Transverse colon (tissue), 3 donors: ENCODE data around the gene JUND.

ENCODE experiments used
- POLR2A ChIP-seq: fragments of 450-650 bp; IDR thresholded peaks from one replicate; pipeline ENCODE4 v1.6.1; 2016; ENCODE audit warnings: antibody characterized with exemption, mild to moderate bottlenecking, moderate library complexity
- TF ChIP-seq, protein P1 (sequence below), 5 experiments: fragments of 200-600 bp in 3 of 5; fragments of 450-650 bp in 2 of 5; sonication (generic) in 3 of 5; IDR thresholded peaks; 1 replicate in 2 of 5; 2 replicates in 3 of 5; pipeline ENCODE4 v1.5.1; 2016 to 2017; ENCODE audit warnings: antibody characterized with exemption in 5 of 5, inconsistent platforms in 3 of 5, mild to moderate bottlenecking in 2 of 5, moderate library complexity in 1 of 5

DNA sequence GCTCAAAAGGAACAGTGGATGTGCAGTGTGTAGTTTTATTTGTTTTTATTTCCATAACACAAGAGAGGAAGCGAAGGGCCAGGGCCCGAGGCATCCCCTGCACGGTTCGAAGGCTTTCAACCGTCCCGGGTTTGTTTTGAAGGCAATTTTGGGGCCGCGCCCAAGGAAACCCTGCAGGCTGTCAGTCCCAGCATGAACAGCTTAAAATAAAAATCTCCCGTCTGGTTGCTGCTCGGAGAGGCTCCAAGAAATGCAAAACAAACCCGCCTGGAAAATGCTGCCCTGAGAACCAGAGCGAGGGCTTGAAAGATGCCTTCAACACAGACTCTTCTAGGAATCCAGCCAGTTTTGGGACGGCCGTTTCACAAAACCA is 25.5 kb upstream of the JUND start:
- TF ChIP-seq, protein P1, sequence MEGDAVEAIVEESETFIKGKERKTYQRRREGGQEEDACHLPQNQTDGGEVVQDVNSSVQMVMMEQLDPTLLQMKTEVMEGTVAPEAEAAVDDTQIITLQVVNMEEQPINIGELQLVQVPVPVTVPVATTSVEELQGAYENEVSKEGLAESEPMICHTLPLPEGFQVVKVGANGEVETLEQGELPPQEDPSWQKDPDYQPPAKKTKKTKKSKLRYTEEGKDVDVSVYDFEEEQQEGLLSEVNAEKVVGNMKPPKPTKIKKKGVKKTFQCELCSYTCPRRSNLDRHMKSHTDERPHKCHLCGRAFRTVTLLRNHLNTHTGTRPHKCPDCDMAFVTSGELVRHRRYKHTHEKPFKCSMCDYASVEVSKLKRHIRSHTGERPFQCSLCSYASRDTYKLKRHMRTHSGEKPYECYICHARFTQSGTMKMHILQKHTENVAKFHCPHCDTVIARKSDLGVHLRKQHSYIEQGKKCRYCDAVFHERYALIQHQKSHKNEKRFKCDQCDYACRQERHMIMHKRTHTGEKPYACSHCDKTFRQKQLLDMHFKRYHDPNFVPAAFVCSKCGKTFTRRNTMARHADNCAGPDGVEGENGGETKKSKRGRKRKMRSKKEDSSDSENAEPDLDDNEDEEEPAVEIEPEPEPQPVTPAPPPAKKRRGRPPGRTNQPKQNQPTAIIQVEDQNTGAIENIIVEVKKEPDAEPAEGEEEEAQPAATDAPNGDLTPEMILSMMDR (IDR thresholded peaks at IDR 0.05): no peak
- TF ChIP-seq POLR2A: no peak
